ENCODE data around the gene PPP2R2C.

GRCh38 chr4:6420972-6421371, 51.4 kb downstream of the PPP2R2C start:
- TF ChIP-seq, protein P1, sequence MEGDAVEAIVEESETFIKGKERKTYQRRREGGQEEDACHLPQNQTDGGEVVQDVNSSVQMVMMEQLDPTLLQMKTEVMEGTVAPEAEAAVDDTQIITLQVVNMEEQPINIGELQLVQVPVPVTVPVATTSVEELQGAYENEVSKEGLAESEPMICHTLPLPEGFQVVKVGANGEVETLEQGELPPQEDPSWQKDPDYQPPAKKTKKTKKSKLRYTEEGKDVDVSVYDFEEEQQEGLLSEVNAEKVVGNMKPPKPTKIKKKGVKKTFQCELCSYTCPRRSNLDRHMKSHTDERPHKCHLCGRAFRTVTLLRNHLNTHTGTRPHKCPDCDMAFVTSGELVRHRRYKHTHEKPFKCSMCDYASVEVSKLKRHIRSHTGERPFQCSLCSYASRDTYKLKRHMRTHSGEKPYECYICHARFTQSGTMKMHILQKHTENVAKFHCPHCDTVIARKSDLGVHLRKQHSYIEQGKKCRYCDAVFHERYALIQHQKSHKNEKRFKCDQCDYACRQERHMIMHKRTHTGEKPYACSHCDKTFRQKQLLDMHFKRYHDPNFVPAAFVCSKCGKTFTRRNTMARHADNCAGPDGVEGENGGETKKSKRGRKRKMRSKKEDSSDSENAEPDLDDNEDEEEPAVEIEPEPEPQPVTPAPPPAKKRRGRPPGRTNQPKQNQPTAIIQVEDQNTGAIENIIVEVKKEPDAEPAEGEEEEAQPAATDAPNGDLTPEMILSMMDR (conservative IDR thresholded peaks at IDR 0.05; ENCODE audit: low read length) = no peak
- no peak for TF ChIP-seq EZH2phosphoT487 (IDR thresholded peaks at IDR 0.05; ENCODE audit: borderline replicate concordance, low read depth, low read length)

All from OCI-LY7 (cell line).